ENCODE measurements around the gene CETP. TPM values are rescaled to one million over a fixed set of nuclear protein-coding genes. Genes with fewer than 3 reads are reported as not detected.

Gene CETP
- polyA plus RNA-seq, 1 experiment, result 0.09 TPM

GRCh38 chr16:56980792-56981724 lies 19.3 kb downstream of the CETP start:
- ChIA-PET POLR2A (no interaction called here), CTCF (no interaction called here)
- Histone ChIP-seq H3K9me3 (ENCODE audit: control insufficient read depth, insufficient read depth, low read length) (no peaks in the 10 kb centered on the region), H3K27me3 (ENCODE audit: control insufficient read depth, insufficient read depth, low read length) (no peaks in the 10 kb centered on the region), H3K27ac (ENCODE audit: low read depth, low read length) (no peak overlapping the region), H3K4me3 (ENCODE audit: low read depth, low read length) (no peak overlapping the region)
- DNase-seq (ENCODE audit: low read depth, low spot score), result no peak
- TF ChIP-seq CTCF (IDR thresholded peaks at IDR 0.05; ENCODE audit: low read depth, low read length), result no peak

GRCh38 chr16:56981729-56982271 lies 20.1 kb downstream of the CETP start:
- Histone ChIP-seq H3K9me3 (ENCODE audit: control insufficient read depth, insufficient read depth, low read length) (no peaks in the 10 kb centered on the region), H3K4me3 (ENCODE audit: low read depth, low read length) (no peak overlapping the region), H3K27ac (ENCODE audit: low read depth, low read length) (no peak overlapping the region), H3K27me3 (ENCODE audit: control insufficient read depth, insufficient read depth, low read length) (no peaks in the 10 kb centered on the region)
- ChIA-PET POLR2A (no interaction called here), CTCF (no interaction called here)
- DNase-seq (ENCODE audit: low read depth, low spot score), result no peak
- no peak for TF ChIP-seq CTCF (IDR thresholded peaks at IDR 0.05; ENCODE audit: low read depth, low read length)

GRCh38 chr16:56982695-56983094 lies 20.9 kb downstream of the CETP start:
- Histone ChIP-seq H3K27me3 (ENCODE audit: control insufficient read depth, insufficient read depth, low read length) (no peaks in the 10 kb centered on the region), H3K9me3 (ENCODE audit: control insufficient read depth, insufficient read depth, low read length) (no peaks in the 10 kb centered on the region), H3K4me3 (ENCODE audit: low read depth, low read length) (no peak overlapping the region), H3K27ac (ENCODE audit: low read depth, low read length) (no peak overlapping the region)
- TF ChIP-seq CTCF (IDR thresholded peaks at IDR 0.05; ENCODE audit: low read depth, low read length), result no peak
- no peak for DNase-seq (ENCODE audit: low read depth, low spot score)
- CTCF ChIA-PET, result no interaction called here
- POLR2A ChIA-PET, result interaction anchor here (0.9 kb wide), 1 partner anchor 203 kb away, joined by 3 read pairs; the partner anchor contains the start of genes PSME3IP1 and RSPRY1

GRCh38 chr16:56983211-56983751 lies 21.5 kb downstream of the CETP start:
- CTCF ChIA-PET, result no interaction called here
- H3K27me3 ChIP-seq (ENCODE audit: control insufficient read depth, insufficient read depth, low read length), result no peaks in the 10 kb centered on the region
- no peak overlapping the region for H3K27ac ChIP-seq (ENCODE audit: low read depth, low read length)
- H3K9me3 ChIP-seq (ENCODE audit: control insufficient read depth, insufficient read depth, low read length), result no peaks in the 10 kb centered on the region
- DNase-seq (ENCODE audit: low read depth, low spot score), result no peak
- POLR2A ChIA-PET, result interaction anchor here (0.8 to 0.9 kb wide), 2 partner anchors 50 to 203 kb away, joined by 3 read pairs; partner anchors contain the start of genes PSME3IP1 and RSPRY1
- no peak for TF ChIP-seq CTCF (IDR thresholded peaks at IDR 0.05; ENCODE audit: low read depth, low read length)
- no peak overlapping the region for H3K4me3 ChIP-seq (ENCODE audit: low read depth, low read length)

- no peaks in the 10 kb centered on the region for H3K27me3 ChIP-seq (ENCODE audit: control insufficient read depth, insufficient read depth, low read length)
- POLR2A ChIA-PET, result no interaction called here
- H3K27ac ChIP-seq (ENCODE audit: low read depth, low read length), result no peak overlapping the region
- no peak for DNase-seq (ENCODE audit: low read depth, low spot score)
- H3K4me3 ChIP-seq (ENCODE audit: low read depth, low read length), result no peak overlapping the region
- CTCF ChIA-PET, result no interaction called here
- H3K9me3 ChIP-seq (ENCODE audit: control insufficient read depth, insufficient read depth, low read length), result no peaks in the 10 kb centered on the region; the same call in 1 of the 2 replicates
- no peak for TF ChIP-seq CTCF (IDR thresholded peaks at IDR 0.05; ENCODE audit: low read depth, low read length)
These were observed 22.9 kb downstream of the CETP start for GRCh38 chr16:56984639-56985038.
